Measurements from ENCODE around the gene CD7.

DNA sequence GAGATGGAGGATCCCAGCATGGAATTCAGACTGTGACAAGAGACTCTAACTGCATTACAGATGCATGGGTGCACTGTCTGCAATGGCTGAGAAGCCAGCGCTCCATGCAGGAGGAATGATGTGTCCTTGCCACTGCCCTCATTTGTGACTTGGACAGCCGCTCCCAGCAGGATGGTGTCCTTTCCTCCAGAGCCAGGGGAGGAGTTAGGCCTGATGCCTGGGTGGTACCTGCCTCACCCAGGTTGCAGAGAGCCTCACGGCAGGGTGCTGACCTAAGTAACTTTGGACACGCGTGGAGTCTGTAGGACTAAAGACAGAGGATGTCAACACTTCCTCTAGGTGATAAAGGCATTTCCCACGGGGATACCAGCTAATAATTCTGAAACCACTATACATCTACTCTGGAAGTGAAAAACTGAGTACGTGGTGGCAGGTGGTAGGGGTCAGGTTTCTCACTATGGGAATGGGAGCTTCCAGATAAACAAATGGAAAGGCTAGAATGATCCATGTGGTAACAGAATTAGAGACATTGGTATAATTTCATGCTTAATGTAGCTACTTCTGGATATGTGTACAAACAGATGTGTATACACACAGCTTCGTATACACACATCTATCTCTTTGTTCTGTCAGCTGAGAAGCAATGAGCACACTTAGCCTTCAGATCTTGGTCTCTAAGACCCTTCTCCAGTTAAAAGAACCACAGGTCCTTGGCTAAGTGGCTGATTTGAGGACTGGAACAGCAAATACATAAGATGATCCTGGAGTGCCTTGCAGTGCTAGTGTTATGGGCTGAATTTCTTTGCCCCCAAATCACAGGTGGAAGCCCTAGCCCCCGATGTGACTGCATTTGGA lies 30.2 kb downstream of the CD7 start:
- no peak for TF ChIP-seq CTCF (IDR thresholded peaks at IDR 0.05; ENCODE audit: extremely low read depth in 1 of 2, insufficient read depth in 1 of 2, low read depth in 1 of 2, low read length in 2 of 2)
- TF ChIP-seq EZH2 (IDR thresholded peaks at IDR 0.05; ENCODE audit: borderline replicate concordance, low read depth, low read length, severe bottlenecking) = no peak
- no peak for TF ChIP-seq POLR2A (IDR thresholded peaks at IDR 0.05; ENCODE audit: low read depth, low read length)

Measured in endothelial cell of umbilical vein (primary cell).